Lung (tissue), 12 donors: ENCODE data around the gene ITGA8. TPM values are rescaled to one million over a fixed set of nuclear protein-coding genes. Genes with fewer than 3 reads are reported as not detected.

Experiments used
- ATAC-seq: fragments of 200-7000 bp; cut with Tn5 transposase; one replicate; pipeline ENCODE4 v1.9.1; 2020; ENCODE audit warnings: moderate number of reproducible peaks; ENCODE audit not compliant: insufficient read depth, low FRiP score
- DNase-seq, 3 donors: peaks; one replicate each; pipeline ENCODE4 v3.0.0-alpha.2; 2013 to 2017
- H3K27ac ChIP-seq, 2 donors: one replicate each; pipeline ENCODE4 v1.5.1; 2013; ENCODE audit warnings: mild to moderate bottlenecking in 2 of 2, moderate library complexity in 2 of 2, control low read depth in 1 of 2, inconsistent platforms in 1 of 2, low read depth in 1 of 2, low read length in 1 of 2
- H3K27me3 ChIP-seq, 3 donors: one replicate each; pipeline ENCODE4 v1.5.1; 2013; ENCODE audit warnings: low read length in 2 of 3; ENCODE audit not compliant: control insufficient read depth in 3 of 3, insufficient read depth in 3 of 3
- H3K36me3 ChIP-seq, 4 donors: one replicate each; pipeline ENCODE4 v1.5.1; 2013; ENCODE audit warnings: low read length in 4 of 4, mild to moderate bottlenecking in 1 of 4, moderate library complexity in 1 of 4; ENCODE audit not compliant: control insufficient read depth in 4 of 4, insufficient read depth in 4 of 4
- H3K4me1 ChIP-seq, 5 donors: one replicate each; pipeline ENCODE4 v1.5.1; 2013; ENCODE audit warnings: low read length in 5 of 5, mild to moderate bottlenecking in 2 of 5, moderate library complexity in 1 of 5; ENCODE audit not compliant: control insufficient read depth in 5 of 5, insufficient read depth in 5 of 5
- H3K4me3 ChIP-seq: one replicate; pipeline ENCODE4 v1.5.1; 2013; ENCODE audit warnings: mild to moderate bottlenecking, control low read depth, moderate library complexity
- H3K9ac ChIP-seq, 2 donors: one replicate each; pipeline ENCODE4 v1.5.1; 2013; ENCODE audit warnings: low read length in 2 of 2, control low read depth in 1 of 2; ENCODE audit not compliant: insufficient read depth in 1 of 2
- H3K9me3 ChIP-seq, 4 donors: one replicate each; pipeline ENCODE4 v1.5.1; 2013; ENCODE audit warnings: low read length in 3 of 4, mild to moderate bottlenecking in 1 of 4, moderate library complexity in 1 of 4; ENCODE audit not compliant: control insufficient read depth in 4 of 4, insufficient read depth in 3 of 4
- CTCF ChIP-seq: IDR thresholded peaks from 2 replicates; pipeline ENCODE4 v1.5.1; 2012; ENCODE audit warnings: mild to moderate bottlenecking; ENCODE audit errors: control extremely low read depth, extremely low read depth
- WGBS, 2 donors: extraction: QIAGEN DNeasy Blood & Tissue Kit; methylation state at CpG; one replicate each; pipeline ENCODE4 v1.1.7; 2013; 5-methylcytosine and 5-hydroxymethylcytosine counted together
- polyA plus RNA-seq, 2 donors: library from polyadenylated mRNA; stranded (reverse); fragments of 200-250 nt; gene quantifications; one replicate each; pipeline ENCODE4 v1.2.1, GENCODE V29; 2013
- total RNA-seq, 2 donors: library from RNA; depleted of rRNA in 1 of 2; stranded (reverse); fragments of >200 nt in 1 of 2; gene quantifications; one replicate each; pipeline ENCODE4 v1.2.1, GENCODE V29; 2014 to 2021
- donor health status: control.
- donor health status: control.
- donor health status: Bipolar disorder and iron deficiency.
- donor health status: healthy.
- donor health status: DM: yes; HTN: yes; CAD: no.

ITGA8 gene
- total and polyA plus RNA-seq, 4 donors: 3.9 to 124 (median 13.6) TPM

GRCh38 chr10:15521328-15521903 is 198.3 kb downstream of the ITGA8 start:
- no peaks in the 10 kb centered on the region for H3K27me3 ChIP-seq
- TF ChIP-seq CTCF: no peak
- no peak overlapping the region for H3K27ac ChIP-seq
- no peak for DNase-seq
- H3K9ac ChIP-seq: no peak overlapping the region
- no peaks in the 10 kb centered on the region for H3K9me3 ChIP-seq
- H3K36me3 ChIP-seq: peaks cover 0 to 25% (median 13%) of the 10 kb centered on the region in 4 donors
- WGBS, 2 donors: 84 to 90% methylated on average over 11 of the region's 11 CpGs
- ATAC-seq: no peak
- no peak overlapping the region for H3K4me3 ChIP-seq
- peaks cover 0 to 14% (median 1%) of the 10 kb centered on the region in 5 donors for H3K4me1 ChIP-seq

GRCh38 chr10:15518250-15518649 is 201.5 kb downstream of the ITGA8 start:
- no peaks in the 10 kb centered on the region for H3K27me3 ChIP-seq
- WGBS, 2 donors: 73 to 77% methylated on average over 4 of the region's 4 CpGs
- ATAC-seq (no peak), DNase-seq (peak in 1 of 3 donors; percentile 59)
- TF ChIP-seq CTCF: no peak
- peaks cover 0 to 29% (median 1%) of the 10 kb centered on the region in 5 donors for H3K4me1 ChIP-seq
- peaks cover 0 to 23% (median 9%) of the 10 kb centered on the region in 4 donors for H3K36me3 ChIP-seq
- H3K4me3 ChIP-seq: no peak overlapping the region
- H3K27ac ChIP-seq: no peak overlapping the region
- H3K9ac ChIP-seq: no peak overlapping the region
- no peaks in the 10 kb centered on the region for H3K9me3 ChIP-seq

GRCh38 chr10:15516256-15517085 is 203.3 kb downstream of the ITGA8 start:
- H3K27ac ChIP-seq: no peak overlapping the region
- DNase-seq (no peak), ATAC-seq (no peak)
- H3K36me3 ChIP-seq: peaks cover 0 to 22% (median 7%) of the 10 kb centered on the region in 4 donors
- no peaks in the 10 kb centered on the region for H3K9me3 ChIP-seq
- TF ChIP-seq CTCF: no peak
- WGBS, 2 donors: 87 to 91% methylated on average over 4 of the region's 4 CpGs
- no peak overlapping the region for H3K9ac ChIP-seq
- peaks cover 0 to 29% (median 1%) of the 10 kb centered on the region in 5 donors for H3K4me1 ChIP-seq
- no peaks in the 10 kb centered on the region for H3K27me3 ChIP-seq
- no peak overlapping the region for H3K4me3 ChIP-seq
